Germinal center (tissue), 1 donor: ENCODE results near the gene ECE1.
A peak's percentile ranks its signal among the peaks of the same experiment; 100 is the strongest.

Experiments
- DNase-seq: peaks from one replicate; pipeline ENCODE4 v3.0.0; 2012; ENCODE audit warnings: mixed read lengths, low spot score

Gene ECE1

DNA sequence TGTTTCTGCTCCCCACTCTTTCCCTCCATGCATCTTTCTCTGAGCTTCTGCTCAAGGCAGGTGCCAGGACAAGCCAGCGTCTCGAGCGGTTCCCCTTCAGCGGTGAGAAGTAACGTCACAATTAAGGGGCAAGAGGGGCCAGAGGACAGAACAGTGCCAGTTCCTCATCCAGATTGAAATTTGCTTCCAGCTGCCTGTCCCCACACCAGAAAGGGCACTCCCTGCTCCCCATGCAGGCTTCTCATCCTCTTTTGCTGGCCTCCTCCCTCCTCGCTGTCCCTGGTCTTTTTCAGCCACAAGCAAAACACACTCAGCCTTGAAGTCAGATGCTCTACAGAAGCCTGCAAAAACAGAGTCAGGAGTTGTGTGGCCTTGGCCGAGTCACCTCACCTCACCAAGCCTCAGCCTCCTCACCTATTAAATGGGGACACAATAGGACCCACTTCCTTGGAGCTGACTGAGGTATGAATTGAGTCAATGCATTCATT lies 35.0 kb upstream of the ECE1 start:
- peak; percentile 75 for DNase-seq

- no peak for DNase-seq
Measured at GRCh38 chr1:21324368-21325141, 34.3 kb upstream of the ECE1 start.

DNA sequence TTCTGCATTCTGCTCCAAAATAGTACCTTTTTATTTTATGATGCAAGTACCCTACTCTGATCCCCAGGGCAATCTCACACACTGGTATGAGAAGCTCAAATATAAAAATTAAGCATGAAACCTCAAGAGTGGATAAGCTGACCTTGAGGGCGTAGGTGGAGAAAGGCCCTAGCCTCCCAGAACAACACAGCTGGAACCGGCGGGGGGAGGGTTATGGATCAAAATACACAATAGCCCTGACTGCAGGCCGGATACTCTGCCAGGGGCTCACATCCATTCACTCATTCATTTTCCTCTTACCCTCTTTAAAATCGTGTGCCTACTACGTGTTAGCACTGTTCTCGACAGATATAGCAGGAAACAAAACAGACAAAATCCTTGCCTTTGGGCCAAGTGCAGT lies 32.8 kb upstream of the ECE1 start:
- no peak for DNase-seq

GRCh38 chr1:21322681-21323016 lies 32.4 kb upstream of the ECE1 start:
- DNase-seq, result no peak

DNA sequence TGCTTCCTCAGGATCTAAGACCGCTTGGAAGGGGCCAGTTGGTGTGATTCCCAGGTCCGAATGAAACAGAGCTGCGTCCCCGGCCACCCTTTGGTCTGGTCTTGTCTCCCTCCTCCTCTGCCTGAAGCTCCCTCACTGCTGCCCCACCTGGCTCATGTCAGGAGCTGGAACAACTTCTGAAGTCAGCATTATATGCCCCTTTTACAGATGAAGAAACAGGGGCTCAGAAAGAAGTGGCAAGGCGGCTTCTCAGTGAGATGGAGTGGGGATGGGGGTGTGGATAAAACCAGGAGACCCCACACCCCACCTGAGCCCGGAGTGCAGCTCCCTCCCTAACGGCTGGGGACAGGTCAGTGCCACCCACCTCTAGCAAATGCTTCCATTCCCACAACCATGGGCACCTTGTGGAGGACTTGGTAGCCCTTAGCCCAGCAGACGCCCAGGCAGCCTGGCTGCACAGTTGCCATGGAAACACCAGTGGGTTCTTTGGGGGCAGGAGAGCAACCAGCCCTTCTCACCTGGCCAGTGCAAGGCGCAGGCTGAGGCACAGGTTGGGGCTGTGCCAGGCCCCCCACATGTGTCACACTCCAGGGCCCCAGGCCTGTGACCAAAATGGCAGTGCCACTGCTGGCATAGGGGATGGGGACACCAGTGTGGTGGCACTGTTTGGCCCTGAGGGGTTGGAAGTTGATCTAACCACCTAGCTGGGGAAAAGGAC lies 31.9 kb upstream of the ECE1 start:
- DNase-seq, result no peak

GRCh38 chr1:21320410-21321108 lies 30.3 kb upstream of the ECE1 start:
- no peak for DNase-seq

DNA sequence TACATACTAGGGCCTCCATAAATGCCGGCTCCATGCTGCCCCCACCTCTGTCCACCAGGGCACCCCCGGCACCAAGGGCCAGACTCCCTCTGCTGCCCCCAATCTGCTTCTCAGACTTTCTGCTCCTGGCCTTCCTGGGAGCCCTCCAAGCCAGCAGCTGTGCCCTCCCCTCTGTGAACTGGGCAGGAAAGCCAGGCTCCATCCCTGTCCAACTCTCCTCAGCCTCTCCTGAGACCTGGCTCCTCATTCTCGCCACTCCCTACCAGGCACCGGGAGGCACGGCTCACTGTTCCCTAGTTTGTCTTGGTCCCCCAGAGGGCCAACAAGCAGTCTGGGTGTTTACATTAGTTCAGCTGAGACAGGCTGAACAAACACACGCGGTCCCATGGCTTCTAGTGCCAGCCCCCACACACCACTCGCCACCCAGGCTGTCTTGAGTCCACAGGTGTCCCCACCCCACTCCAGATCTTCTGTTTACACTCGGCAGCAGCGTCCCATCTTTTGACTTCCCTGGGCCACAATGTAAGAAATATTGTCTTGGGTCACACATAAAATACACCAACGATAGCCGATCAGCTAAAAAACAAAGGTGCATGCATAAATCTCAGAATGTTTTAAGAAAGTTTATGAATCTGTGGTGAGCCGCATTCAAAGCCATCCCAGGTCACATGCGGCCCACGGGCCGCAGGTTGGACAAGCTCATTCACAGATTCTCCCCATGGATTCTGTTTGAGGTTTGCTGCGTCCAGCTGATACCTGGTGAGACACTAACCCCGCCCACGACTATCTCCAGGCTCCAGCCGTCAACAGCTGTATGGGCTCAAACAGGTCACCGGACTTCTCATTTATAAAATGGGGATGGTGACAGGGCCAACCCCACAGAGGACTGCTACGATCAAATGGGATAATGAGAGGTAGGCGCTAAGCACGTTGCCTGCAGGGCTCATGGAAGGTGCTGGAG lies 29.5 kb upstream of the ECE1 start:
- DNase-seq, result no peak

DNA sequence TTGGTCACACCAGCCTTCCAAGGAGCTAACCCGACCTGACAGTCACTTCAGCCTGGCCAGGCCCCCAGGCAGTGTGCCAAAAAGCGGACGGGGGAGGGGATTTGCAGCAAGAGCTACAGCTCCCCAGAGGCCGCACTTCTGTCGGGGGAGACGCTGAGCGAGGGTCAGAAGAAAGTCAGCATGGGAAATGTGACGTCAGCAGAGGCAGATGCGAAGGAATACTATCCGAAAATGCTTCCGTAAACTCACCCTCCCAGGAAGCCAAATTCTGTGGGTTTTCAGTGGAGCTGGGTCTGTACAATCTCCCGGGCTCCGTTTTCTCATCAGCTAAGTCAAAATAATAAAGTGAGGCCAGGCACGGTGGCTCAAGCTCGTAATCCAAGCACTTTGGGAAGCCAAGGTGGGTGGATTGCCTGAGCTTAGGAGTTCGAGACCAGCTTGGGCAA lies 28.5 kb upstream of the ECE1 start:
- DNase-seq, result no peak

DNA sequence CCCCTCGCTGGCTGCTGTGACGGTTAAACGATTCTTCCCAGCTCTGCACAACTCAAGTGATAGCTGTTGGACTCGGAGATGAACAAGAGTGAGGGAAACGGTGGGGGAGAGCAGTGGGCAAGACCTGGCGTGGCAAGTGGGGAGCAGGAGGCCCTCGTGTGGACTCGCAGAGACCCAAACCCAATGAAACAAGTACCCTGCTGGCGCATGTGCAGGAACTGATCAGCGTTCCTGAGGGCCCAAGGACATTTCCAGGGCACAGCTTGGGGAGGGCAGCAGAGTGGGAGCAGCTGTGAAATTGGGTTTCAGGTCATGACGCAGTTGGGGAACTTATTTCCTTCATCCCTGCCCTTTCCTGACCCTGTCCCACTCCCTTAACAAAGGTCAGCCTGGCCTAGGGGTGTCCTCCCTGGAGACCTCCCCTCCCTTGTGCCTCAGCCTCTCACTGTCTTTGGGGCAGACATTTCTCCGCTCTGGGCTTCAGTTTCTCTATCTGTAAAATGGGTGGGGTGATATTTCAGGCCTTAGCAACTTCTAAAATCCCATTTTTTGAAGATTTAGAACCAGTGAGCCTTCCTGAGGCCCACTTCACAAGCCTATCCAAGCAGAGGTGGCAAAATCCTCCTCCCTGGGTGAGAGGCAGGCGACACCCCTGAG lies 27.9 kb upstream of the ECE1 start:
- DNase-seq, result no peak

- DNase-seq, result no peak
Measured at GRCh38 chr1:21317690-21318043, 27.4 kb upstream of the ECE1 start.

DNA sequence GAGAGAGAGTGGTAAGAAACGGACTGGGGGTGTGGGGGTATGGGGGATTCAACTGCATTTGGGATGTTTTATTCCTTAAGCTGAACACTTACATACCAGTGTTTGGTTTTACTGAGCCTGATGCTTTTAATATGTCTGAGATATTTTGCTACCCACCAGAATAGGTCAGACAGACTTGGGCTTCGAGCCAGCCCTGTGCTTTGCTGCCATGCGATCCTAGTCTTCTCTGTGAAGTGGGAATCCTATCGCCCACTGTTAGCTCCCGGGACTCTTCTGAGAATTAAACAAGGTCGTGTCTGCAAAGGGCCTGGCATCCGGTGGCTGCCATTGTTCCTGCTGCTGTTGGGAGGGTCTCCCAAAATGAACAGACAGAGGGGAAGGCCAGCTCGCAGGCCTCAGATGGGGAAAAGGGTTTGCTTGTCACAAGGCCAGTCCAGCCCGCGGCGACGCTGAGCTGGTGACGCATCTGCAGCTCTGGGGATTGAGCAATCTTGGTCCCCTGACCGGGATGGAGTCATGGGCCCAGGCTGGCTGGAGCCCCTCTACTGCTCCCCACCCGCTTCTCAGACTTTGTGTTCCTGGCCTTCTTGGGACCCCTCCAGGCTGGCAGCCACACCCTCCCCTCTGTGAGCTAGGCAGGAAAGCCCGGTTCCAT lies 26.9 kb upstream of the ECE1 start:
- DNase-seq, result no peak

GRCh38 chr1:21314743-21315396 lies 24.6 kb upstream of the ECE1 start:
- DNase-seq, result no peak

DNA sequence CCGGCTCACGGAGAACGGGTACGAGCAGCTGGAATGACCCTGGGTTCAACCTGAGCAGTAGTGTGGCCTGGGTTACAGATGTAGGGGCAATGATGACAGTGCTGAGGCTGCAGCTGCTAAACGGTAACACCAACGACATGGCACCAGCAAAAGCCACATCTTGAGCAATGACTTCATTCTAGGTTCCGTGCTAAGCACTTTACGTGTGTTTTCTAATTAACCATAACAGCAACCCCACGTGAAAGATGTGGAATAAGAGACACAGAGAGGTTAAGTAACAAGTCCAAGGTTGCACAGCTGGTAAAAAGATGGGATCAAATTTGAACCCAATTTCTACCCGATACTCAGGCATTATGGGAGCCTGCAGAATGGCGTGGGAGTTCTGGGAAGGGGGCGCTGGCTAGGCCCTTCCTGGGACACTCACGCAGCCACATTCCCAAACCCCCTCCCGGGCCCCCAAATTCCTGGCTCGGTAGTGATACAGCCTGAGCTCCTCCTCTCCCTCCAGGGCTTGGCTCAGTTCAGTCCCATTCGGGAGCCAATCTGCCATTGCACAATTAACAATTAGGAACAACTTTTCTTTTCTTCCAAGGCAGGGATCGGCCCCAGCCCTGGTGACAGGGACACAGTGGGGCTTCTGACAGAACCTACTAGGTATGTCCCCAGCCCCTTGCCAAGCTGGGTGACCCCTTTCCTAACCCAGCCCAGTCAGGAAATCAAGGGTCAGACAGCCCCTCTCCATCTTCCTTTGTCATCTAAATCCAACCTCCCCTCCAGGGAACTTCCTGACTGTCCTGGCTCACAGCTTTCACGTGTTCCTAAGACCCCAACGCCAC lies 23.8 kb upstream of the ECE1 start:
- DNase-seq, result no peak

GRCh38 chr1:21313203-21313885 lies 23.1 kb upstream of the ECE1 start:
- no peak for DNase-seq

- DNase-seq, result no peak
Measured at GRCh38 chr1:21312407-21312992, 22.2 kb upstream of the ECE1 start.

GRCh38 chr1:21311016-21311415 lies 20.8 kb upstream of the ECE1 start:
- no peak for DNase-seq

DNA sequence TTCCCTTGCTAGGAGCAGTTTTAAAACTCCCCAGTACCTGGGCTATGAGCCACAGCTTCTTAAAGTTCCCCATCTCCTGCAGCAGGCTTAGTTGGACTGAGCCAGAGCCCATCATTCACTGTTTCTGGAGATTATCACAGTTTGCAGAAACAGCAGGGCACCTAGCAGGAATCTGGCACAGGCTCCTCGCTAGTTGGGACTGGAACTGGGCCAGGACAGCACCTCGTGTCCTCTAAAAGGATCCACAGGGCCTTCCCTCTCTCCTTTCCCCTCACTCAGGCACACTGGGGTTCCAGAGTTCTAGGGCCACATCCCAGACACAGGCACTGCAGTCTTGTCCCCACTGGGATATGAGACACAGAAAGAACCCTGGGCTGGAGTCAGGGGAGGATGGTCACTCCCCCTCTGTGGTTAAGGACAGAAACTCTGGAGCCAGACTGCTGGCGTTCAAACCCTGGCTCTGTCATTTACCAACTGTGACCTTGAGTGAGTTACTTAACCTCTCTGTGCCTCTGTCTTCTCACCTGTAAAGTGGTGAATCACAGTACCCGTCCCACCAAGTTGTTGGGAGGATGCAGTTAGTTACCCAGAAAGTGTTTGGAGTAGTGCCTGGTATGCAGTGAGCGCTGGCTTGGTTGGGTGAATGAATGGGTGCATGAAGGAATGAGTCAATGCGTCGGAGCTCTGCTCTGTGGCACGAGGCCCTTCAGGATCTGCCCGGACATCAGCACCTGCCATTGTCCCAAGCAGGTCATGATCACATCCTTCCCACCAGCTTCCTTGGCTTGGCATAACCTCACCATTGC lies 18.8 kb upstream of the ECE1 start:
- no peak for DNase-seq

GRCh38 chr1:21308330-21308729 lies 18.1 kb upstream of the ECE1 start:
- no peak for DNase-seq
